C4-2B (cell line): ENCODE measurements around the gene WDR59.
"Not testable (repeated sequence)": the region's sequence is repeated elsewhere in the genome, so short reads cannot be mapped to it uniquely, and the experiment has no call there.

Experiments used
- H3K27ac ChIP-seq: fragments of 450-650 bp; 2 replicates; pipeline ENCODE4 v1.5.1; 2017
- CTCF ChIP-seq: fragments of 450-650 bp; conservative IDR thresholded peaks from 2 replicates; pipeline ENCODE4 v1.5.1; 2017; ENCODE audit warnings: mild to moderate bottlenecking
- ZFX ChIP-seq: fragments of 450-650 bp; IDR thresholded peaks from 2 replicates; pipeline ENCODE4 v1.6.1; 2017

The WDR59 gene

GRCh38 chr16:74862743-74863244 lies 122.1 kb downstream of the WDR59 start:
- H3K27ac ChIP-seq = no peak overlapping the region
- no peak for TF ChIP-seq ZFX
- TF ChIP-seq CTCF = peak; percentile 93

GRCh38 chr16:74852500-74852875 lies 132.4 kb downstream of the WDR59 start:
- no peak for TF ChIP-seq ZFX
- no peak for TF ChIP-seq CTCF
- no peak overlapping the region for H3K27ac ChIP-seq

GRCh38 chr16:74850027-74850426 lies 134.9 kb downstream of the WDR59 start:
- no peak overlapping the region for H3K27ac ChIP-seq
- TF ChIP-seq ZFX (no peak), CTCF (no peak)

GRCh38 chr16:74847202-74847601 lies 137.7 kb downstream of the WDR59 start:
- no peak for TF ChIP-seq CTCF
- TF ChIP-seq ZFX = no peak
- H3K27ac ChIP-seq = no peak overlapping the region

GRCh38 chr16:74846714-74847113 lies 138.2 kb downstream of the WDR59 start:
- H3K27ac ChIP-seq = no peak overlapping the region
- TF ChIP-seq CTCF (no peak), ZFX (no peak)

- no peak overlapping the region for H3K27ac ChIP-seq
- TF ChIP-seq ZFX = no peak
- no peak for TF ChIP-seq CTCF
Observed at GRCh38 chr16:74844041-74844980, 140.6 kb downstream of the WDR59 start.

GRCh38 chr16:74843381-74844035 lies 141.4 kb downstream of the WDR59 start:
- not testable (repeated sequence) for H3K27ac ChIP-seq
